Measurements from ENCODE around the gene CCDC68. TPM values are rescaled to one million over a fixed set of nuclear protein-coding genes. Genes with fewer than 3 reads are reported as not detected.

CCDC68 gene
- total RNA-seq, 3 donors from 2014 or later (not counting 1 experiment from before 2014, with no cell fraction given), result not detected

DNA sequence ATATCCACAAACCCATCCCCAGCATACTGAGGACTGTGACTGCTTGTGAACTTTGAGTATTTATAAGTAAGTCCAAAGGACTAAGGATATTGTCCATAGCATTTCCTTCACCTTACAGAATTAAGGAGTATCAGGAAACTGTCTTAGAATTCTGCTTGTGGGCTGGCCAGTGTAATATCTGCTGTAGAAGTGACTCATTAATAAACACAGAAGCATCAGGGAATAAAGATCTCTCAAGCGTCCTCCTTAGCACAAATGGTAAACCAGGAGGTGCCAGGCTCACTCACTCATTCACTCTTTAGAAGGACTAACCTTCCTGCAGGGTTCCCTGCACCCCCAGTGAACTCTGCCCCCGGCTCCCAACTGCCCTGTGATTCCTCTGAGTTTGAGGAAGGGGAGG, 31.0 kb downstream of the CCDC68 start:
- Mint-ChIP-seq H3K27ac (no peak overlapping the region), H3K36me3 (no peaks in the 10 kb centered on the region)

DNA sequence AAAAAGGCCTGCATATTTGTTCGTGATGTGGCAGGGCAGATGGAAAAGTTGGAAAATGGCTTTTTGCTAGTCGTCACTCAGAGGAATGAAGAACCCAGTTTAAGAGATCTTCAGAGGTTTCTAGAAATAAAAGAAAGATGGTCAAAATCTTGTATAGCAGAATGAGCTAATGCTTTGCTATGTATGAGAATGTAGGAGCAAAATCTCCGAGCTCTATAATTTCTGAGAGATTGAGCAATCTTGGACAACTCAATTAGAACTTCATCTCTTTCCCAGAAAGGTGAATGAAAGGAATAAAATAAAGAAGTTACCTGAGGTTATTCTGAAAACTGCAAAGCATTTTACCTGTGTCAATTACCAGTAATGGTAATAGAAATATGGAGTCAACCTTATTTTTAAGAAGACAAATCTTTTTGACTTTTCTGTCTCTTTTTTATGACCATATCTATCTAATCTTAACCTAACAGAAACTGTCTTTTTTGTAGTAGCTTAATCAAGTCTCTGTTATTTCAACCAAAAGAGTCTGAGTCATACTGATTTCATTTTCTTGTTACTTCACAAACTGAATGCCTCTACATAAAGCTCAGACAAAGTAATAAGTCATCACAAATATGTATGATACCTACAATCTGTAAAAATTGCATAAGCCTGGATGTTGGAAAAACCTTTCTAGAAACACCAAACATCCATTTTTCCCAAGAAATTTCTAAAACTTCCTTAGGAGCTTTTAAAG, 32.5 kb downstream of the CCDC68 start:
- intact Hi-C loops (cut with micrococcal nuclease), result no loop called here
- H3K4me1 Mint-ChIP-seq, result peaks cover 0 to 5% of the 10 kb centered on the region in 2 donors
- no peaks in the 10 kb centered on the region for H3K36me3 ChIP-seq (ENCODE audit: control insufficient read depth, insufficient read depth, low read length)
- no peak overlapping the region for H3K4me3 ChIP-seq (ENCODE audit: low read length)
- peaks cover 4 to 5% of the 10 kb centered on the region in 2 donors for H3K27me3 Mint-ChIP-seq (ENCODE audit: low read depth in 2 of 2)
- WGBS (ENCODE audit: insufficient coverage), result 91% methylated on average over 2 of the region's 3 CpGs
- no peak overlapping the region for H3K27ac Mint-ChIP-seq
- no peak overlapping the region for H3K27ac ChIP-seq (ENCODE audit: low read length)
- H3K36me3 Mint-ChIP-seq, result no peaks in the 10 kb centered on the region
- DNase-seq (no peak), ATAC-seq (no peak)
- no peaks in the 10 kb centered on the region for H3K27me3 ChIP-seq (ENCODE audit: control insufficient read depth, insufficient read depth, low read length)
- no peaks in the 10 kb centered on the region for H3K9me3 ChIP-seq (ENCODE audit: control insufficient read depth, insufficient read depth, low read length)
- no peak overlapping the region for H3K4me3 Mint-ChIP-seq
- no peaks in the 10 kb centered on the region for H3K9me3 Mint-ChIP-seq
- TF ChIP-seq, protein P1, sequence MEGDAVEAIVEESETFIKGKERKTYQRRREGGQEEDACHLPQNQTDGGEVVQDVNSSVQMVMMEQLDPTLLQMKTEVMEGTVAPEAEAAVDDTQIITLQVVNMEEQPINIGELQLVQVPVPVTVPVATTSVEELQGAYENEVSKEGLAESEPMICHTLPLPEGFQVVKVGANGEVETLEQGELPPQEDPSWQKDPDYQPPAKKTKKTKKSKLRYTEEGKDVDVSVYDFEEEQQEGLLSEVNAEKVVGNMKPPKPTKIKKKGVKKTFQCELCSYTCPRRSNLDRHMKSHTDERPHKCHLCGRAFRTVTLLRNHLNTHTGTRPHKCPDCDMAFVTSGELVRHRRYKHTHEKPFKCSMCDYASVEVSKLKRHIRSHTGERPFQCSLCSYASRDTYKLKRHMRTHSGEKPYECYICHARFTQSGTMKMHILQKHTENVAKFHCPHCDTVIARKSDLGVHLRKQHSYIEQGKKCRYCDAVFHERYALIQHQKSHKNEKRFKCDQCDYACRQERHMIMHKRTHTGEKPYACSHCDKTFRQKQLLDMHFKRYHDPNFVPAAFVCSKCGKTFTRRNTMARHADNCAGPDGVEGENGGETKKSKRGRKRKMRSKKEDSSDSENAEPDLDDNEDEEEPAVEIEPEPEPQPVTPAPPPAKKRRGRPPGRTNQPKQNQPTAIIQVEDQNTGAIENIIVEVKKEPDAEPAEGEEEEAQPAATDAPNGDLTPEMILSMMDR (IDR thresholded peaks at IDR 0.05), result no peak
- no peaks in the 10 kb centered on the region for H3K4me1 ChIP-seq (ENCODE audit: control insufficient read depth, insufficient read depth, low read length)

More for the DNA sequence above, 31.0 kb downstream of the CCDC68 start:
- Histone ChIP-seq H3K36me3 (ENCODE audit: control insufficient read depth, insufficient read depth, low read length) (no peaks in the 10 kb centered on the region), H3K27ac (ENCODE audit: low read length) (no peak overlapping the region), H3K4me3 (ENCODE audit: low read length) (no peak overlapping the region), H3K4me1 (ENCODE audit: control insufficient read depth, insufficient read depth, low read length) (no peaks in the 10 kb centered on the region), H3K27me3 (ENCODE audit: control insufficient read depth, insufficient read depth, low read length) (no peaks in the 10 kb centered on the region), H3K9me3 (ENCODE audit: control insufficient read depth, insufficient read depth, low read length) (no peaks in the 10 kb centered on the region)
- H3K4me3 Mint-ChIP-seq, result no peak overlapping the region
- peaks cover 0 to 3% of the 10 kb centered on the region in 2 donors for H3K27me3 Mint-ChIP-seq (ENCODE audit: low read depth in 2 of 2)
- H3K4me1 Mint-ChIP-seq, result no peaks in the 10 kb centered on the region
- intact Hi-C loops (cut with micrococcal nuclease), result no loop called here
- TF ChIP-seq, protein P1 (IDR thresholded peaks at IDR 0.05), result no peak
- DNase-seq, result no peak
- ATAC-seq, result no peak
- H3K9me3 Mint-ChIP-seq, result no peaks in the 10 kb centered on the region
- 75% methylated on average over 2 of the region's 2 CpGs for WGBS (ENCODE audit: insufficient coverage)

DNA sequence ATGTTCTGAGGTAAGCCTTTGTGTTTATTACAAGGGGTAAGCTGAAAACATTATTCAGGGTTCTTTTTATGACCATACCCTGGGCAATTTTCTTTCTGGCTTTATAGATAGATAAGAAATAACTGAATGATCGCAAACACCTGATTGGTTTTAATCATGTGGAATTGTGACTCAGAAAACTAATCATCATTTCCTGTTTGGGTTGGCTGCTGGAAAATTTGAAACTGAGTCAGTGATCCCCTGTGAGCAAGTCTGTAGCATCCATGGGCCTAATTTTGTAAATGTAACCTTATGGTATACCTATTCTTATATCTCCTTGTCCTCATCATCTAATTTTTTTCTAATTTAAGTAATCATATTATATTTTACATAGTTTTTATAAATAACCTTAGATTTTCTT, 34.3 kb downstream of the CCDC68 start:
- no peaks in the 10 kb centered on the region for H3K9me3 ChIP-seq (ENCODE audit: control insufficient read depth, insufficient read depth, low read length)
- no peak overlapping the region for H3K4me3 Mint-ChIP-seq

More for the DNA sequence above, 34.3 kb downstream of the CCDC68 start:
- ATAC-seq (no peak), DNase-seq (no peak)
- no peaks in the 10 kb centered on the region for H3K9me3 Mint-ChIP-seq
- H3K27me3 Mint-ChIP-seq (ENCODE audit: low read depth in 2 of 2), result peaks cover 5 to 6% of the 10 kb centered on the region in 2 donors
- Histone ChIP-seq H3K4me3 (ENCODE audit: low read length) (no peak overlapping the region), H3K36me3 (ENCODE audit: control insufficient read depth, insufficient read depth, low read length) (no peaks in the 10 kb centered on the region), H3K27me3 (ENCODE audit: control insufficient read depth, insufficient read depth, low read length) (no peaks in the 10 kb centered on the region), H3K4me1 (ENCODE audit: control insufficient read depth, insufficient read depth, low read length) (no peaks in the 10 kb centered on the region), H3K27ac (ENCODE audit: low read length) (no peak overlapping the region)
- 89% methylated on average over 1 of the region's 1 CpG for WGBS (ENCODE audit: insufficient coverage)
- H3K27ac Mint-ChIP-seq, result no peak overlapping the region
- peaks cover 0 to 5% of the 10 kb centered on the region in 2 donors for H3K4me1 Mint-ChIP-seq
- intact Hi-C loops (cut with micrococcal nuclease), result no loop called here
- TF ChIP-seq, protein P1 (IDR thresholded peaks at IDR 0.05), result no peak
- no peaks in the 10 kb centered on the region for H3K36me3 Mint-ChIP-seq

Measured in natural killer cell (primary cell).